H1 (cell line): Measurements from ENCODE around the gene CCDC83. TPM values are rescaled to one million over a fixed set of nuclear protein-coding genes. Genes with fewer than 3 reads are reported as not detected.

Source experiments
- CTCF ChIA-PET: fragments of 300-600 bp; sonication (Branson Sonifier 250); formaldehyde crosslinking; loops from one replicate; lab custom pipeline; 2021; ENCODE audit not compliant: partially characterized antibody; lab: Charles Lee
- POLR2A ChIA-PET: fragments of 300-600 bp; sonication (Branson Sonifier 250); formaldehyde crosslinking; loops from one replicate; lab custom pipeline; 2021; ENCODE audit warnings: inconsistent platforms; ENCODE audit not compliant: partially characterized antibody; lab: Charles Lee
- DNase-seq, 2 experiments: peaks; one replicate each; pipeline versions ENCODE4 v3.0.0 to v3.0.0-alpha.2; 2010 to 2022; ENCODE audit warnings: low spot score in 2 of 2, low read depth in 1 of 2, mixed read lengths in 1 of 2
- FAIRE-seq: peaks from 2 replicates; lab custom pipeline; 2011; peaks lifted over from hg19 to GRCh38; lab: Jason Lieb, UNC
- H2AFZ ChIP-seq: 2 replicates; pipeline ENCODE4 v1.8.1; 2012; ENCODE audit warnings: low read length, inconsistent platforms
- H2AK5ac ChIP-seq: 2 replicates; pipeline ENCODE4 v1.6.1; 2013; ENCODE audit warnings: low read depth, low read length
- H2BK120ac ChIP-seq: replicated peaks from 2 replicates; pipeline ENCODE3; 2013; ENCODE audit warnings: low read depth, low read length, inconsistent platforms
- H2BK12ac ChIP-seq: 2 replicates; pipeline ENCODE4 v1.6.1; 2013; ENCODE audit warnings: low read depth, low read length
- H2BK15ac ChIP-seq: 2 replicates; pipeline ENCODE4 v1.6.1; 2013; ENCODE audit warnings: low read length
- H2BK20ac ChIP-seq: 2 replicates; pipeline ENCODE4 v1.6.1; 2013; ENCODE audit warnings: low read length
- H2BK5ac ChIP-seq: 2 replicates; pipeline ENCODE4 v1.6.1; 2013; ENCODE audit warnings: low read depth, low read length
- H3K14ac ChIP-seq: 2 replicates; pipeline ENCODE4 v1.6.1; 2013; ENCODE audit warnings: inconsistent platforms; ENCODE audit not compliant: insufficient read length
- H3K18ac ChIP-seq: 2 replicates; pipeline ENCODE4 v1.6.1; 2013; ENCODE audit warnings: low read length; ENCODE audit errors: extremely low read depth
- H3K23ac ChIP-seq: 2 replicates; pipeline ENCODE4 v1.6.1; 2013; ENCODE audit warnings: inconsistent platforms; ENCODE audit not compliant: insufficient read length
- H3K23me2 ChIP-seq: 2 replicates; pipeline ENCODE4 v1.6.1; 2013; ENCODE audit warnings: low read depth, low read length
- H3K27ac ChIP-seq: 2 replicates; pipeline ENCODE4 v1.6.1; 2011; ENCODE audit warnings: low read depth, low read length, inconsistent platforms
- H3K27me3 ChIP-seq, 4 experiments: replicated peaks in 1 of 4; 1 replicate in 1 of 4; 2 replicates in 3 of 4; pipeline versions ENCODE4 v1.6.1 to v1.8.1; 2011 to 2013; ENCODE audit warnings: low read length in 3 of 4, mild to moderate bottlenecking in 3 of 4, inconsistent platforms in 2 of 4, mixed read lengths in 2 of 4, moderate library complexity in 1 of 4; ENCODE audit not compliant: control insufficient read depth in 3 of 4, insufficient read depth in 3 of 4; ENCODE audit errors: extremely low read depth in 1 of 4
- H3K36me3 ChIP-seq, 4 experiments: 2 replicates each; pipeline versions ENCODE4 v1.6.1 to v1.8.1; 2011 to 2013; ENCODE audit warnings: mild to moderate bottlenecking in 4 of 4, low read length in 3 of 4, moderate library complexity in 2 of 4, control low read depth in 1 of 4, inconsistent platforms in 1 of 4; ENCODE audit not compliant: insufficient read depth in 4 of 4, control insufficient read depth in 2 of 4
- H3K4ac ChIP-seq: replicated peaks from 2 replicates; pipeline ENCODE3; 2013; ENCODE audit warnings: low read length, low read depth, mixed read lengths, inconsistent platforms; ENCODE audit not compliant: insufficient read length
- H3K4me1 ChIP-seq, 4 experiments: replicated peaks in 1 of 4; 1 replicate in 1 of 4; 2 replicates in 3 of 4; pipeline versions ENCODE4 v1.6.1 to v1.8.1; 2011 to 2013; ENCODE audit warnings: low read length in 3 of 4, inconsistent platforms in 2 of 4, mixed read lengths in 1 of 4; ENCODE audit not compliant: insufficient read depth in 4 of 4, control insufficient read depth in 3 of 4
- H3K4me2 ChIP-seq, 2 experiments: 2 replicates each; pipeline versions ENCODE4 v1.6.1 to v1.8.1; 2011 to 2013; ENCODE audit warnings: low read depth in 2 of 2, low read length in 2 of 2, control low read depth in 1 of 2, inconsistent platforms in 1 of 2, mild to moderate bottlenecking in 1 of 2; ENCODE audit not compliant: insufficient read depth in 1 of 2
- H3K4me3 ChIP-seq, 4 experiments: fragments of 200-600, 300-600 bp in 1 of 4; sonication (generic), shearing (Covaris generic), sonication (Bioruptor Twin) in 1 of 4; 2 replicates each; pipeline versions ENCODE4 v1.5.1 to v1.8.1; 2011 to 2016; ENCODE audit warnings: low read length in 4 of 4, low read depth in 3 of 4, control low read depth in 2 of 4, inconsistent platforms in 2 of 4, mild to moderate bottlenecking in 2 of 4, mixed read lengths in 1 of 4, moderate library complexity in 1 of 4; ENCODE audit not compliant: insufficient read depth in 2 of 4; ENCODE audit errors: extremely low read depth in 1 of 4
- H3K56ac ChIP-seq: replicated peaks from 2 replicates; pipeline ENCODE3; 2013; ENCODE audit warnings: low read depth, mild to moderate bottlenecking, mixed read lengths, low read length, inconsistent platforms; ENCODE audit not compliant: insufficient read length
- H3K79me1 ChIP-seq: 2 replicates; pipeline ENCODE4 v1.6.1; 2013; ENCODE audit warnings: low read depth, low read length, control low read depth
- H3K79me2 ChIP-seq, 2 experiments: 2 replicates each; pipeline versions ENCODE4 v1.6.1 to v1.8.1; 2012 to 2013; ENCODE audit warnings: low read length in 2 of 2, mild to moderate bottlenecking in 2 of 2, inconsistent platforms in 1 of 2; ENCODE audit not compliant: insufficient read depth in 2 of 2, control insufficient read depth in 1 of 2
- H3K9ac ChIP-seq, 4 experiments: replicated peaks in 1 of 4; 1 replicate in 1 of 4; 2 replicates in 3 of 4; pipeline versions ENCODE4 v1.6.1 to v1.8.1; 2011 to 2013; ENCODE audit warnings: low read depth in 3 of 4, low read length in 3 of 4, control low read depth in 2 of 4, mild to moderate bottlenecking in 2 of 4, moderate library complexity in 2 of 4, inconsistent platforms in 1 of 4; ENCODE audit errors: extremely low read depth in 1 of 4
- H3K9me3 ChIP-seq, 2 experiments: 2 replicates each; pipeline versions ENCODE4 v1.6.1 to v1.8.1; 2012 to 2013; ENCODE audit warnings: mild to moderate bottlenecking in 2 of 2, moderate library complexity in 2 of 2, control low read depth in 1 of 2, inconsistent platforms in 1 of 2, low read depth in 1 of 2, low read length in 1 of 2, mixed read lengths in 1 of 2; ENCODE audit not compliant: insufficient read depth in 2 of 2
- H4K20me1 ChIP-seq, 2 experiments: replicated peaks in 1 of 2; 2 replicates each; pipeline versions ENCODE3 to v1.8.1; 2011 to 2013; ENCODE audit warnings: inconsistent platforms in 2 of 2, low read length in 2 of 2, mild to moderate bottlenecking in 1 of 2; ENCODE audit not compliant: insufficient read depth in 2 of 2, control insufficient read depth in 1 of 2
- H4K5ac ChIP-seq: 2 replicates; pipeline ENCODE4 v1.6.1; 2013; ENCODE audit warnings: low read length, low read depth, mixed read lengths, inconsistent platforms; ENCODE audit not compliant: insufficient read length
- H4K8ac ChIP-seq: 2 replicates; pipeline ENCODE4 v1.8.0; 2013; ENCODE audit warnings: mild to moderate bottlenecking, moderate library complexity, low read length, inconsistent platforms; ENCODE audit not compliant: insufficient read depth; ENCODE audit errors: extremely low read depth
- H4K91ac ChIP-seq: replicated peaks from 2 replicates; pipeline ENCODE3; 2013; ENCODE audit warnings: low read length, mixed read lengths, inconsistent platforms; ENCODE audit not compliant: insufficient read length
- BRCA1 ChIP-seq: IDR thresholded peaks from 2 replicates; pipeline ENCODE4 v1.6.1; 2012; ENCODE audit warnings: low read depth, low read length, improper control_type of control experiment
- CHD1 ChIP-seq: IDR thresholded peaks from 2 replicates; pipeline ENCODE4 v1.6.1; 2012; ENCODE audit warnings: low read depth, low read length, improper control_type of control experiment
- HDAC6 ChIP-seq: IDR thresholded peaks from one replicate; pipeline ENCODE4 v1.7.1; 2012; ENCODE audit warnings: low read depth, mild to moderate bottlenecking, inconsistent platforms, low read length, moderate library complexity
- KDM1A ChIP-seq: fragments of 200-600, 300-600 bp; sonication (generic); IDR thresholded peaks from 2 replicates; pipeline ENCODE4 v1.7.1; 2016; ENCODE audit warnings: mild to moderate bottlenecking, low read length, borderline replicate concordance
- MAX ChIP-seq: IDR thresholded peaks from 2 replicates; pipeline ENCODE4 v1.6.1; 2012; ENCODE audit warnings: inconsistent platforms
- NRF1 ChIP-seq: IDR thresholded peaks from 2 replicates; pipeline ENCODE4 v1.6.1; 2011; ENCODE audit warnings: mild to moderate bottlenecking, low read depth, low read length, improper control_type of control experiment
- RAD21 ChIP-seq, 2 experiments: IDR thresholded peaks in 1 of 2; conservative IDR thresholded peaks in 1 of 2; 2 replicates each; pipeline ENCODE4 v1.6.1; 2011; ENCODE audit warnings: low read depth in 2 of 2, low read length in 2 of 2, improper control_type of control experiment in 1 of 2, inconsistent platforms in 1 of 2, mild to moderate bottlenecking in 1 of 2, moderate library complexity in 1 of 2
- RFX5 ChIP-seq: IDR thresholded peaks from 2 replicates; pipeline ENCODE4 v1.6.1; 2011; ENCODE audit warnings: low read depth, low read length, improper control_type of control experiment, borderline replicate concordance
- RNF2 ChIP-seq: fragments of 200-900, 300-1000 bp; sonication (generic); IDR thresholded peaks from 2 replicates; pipeline ENCODE4 v1.7.1; 2016; ENCODE audit warnings: borderline replicate concordance, low read depth, mild to moderate bottlenecking, antibody characterized with exemption, low read length; ENCODE audit not compliant: poor library complexity, severe bottlenecking; ENCODE audit errors: missing control alignments
- RXRA ChIP-seq: IDR thresholded peaks from 2 replicates; pipeline ENCODE4 v1.6.1; 2011; ENCODE audit warnings: low read depth, mild to moderate bottlenecking, low read length, moderate library complexity; ENCODE audit not compliant: insufficient read depth
- SP1 ChIP-seq: IDR thresholded peaks from 2 replicates; pipeline ENCODE4 v1.6.1; 2011; ENCODE audit warnings: low read depth, low read length
- SP2 ChIP-seq: IDR thresholded peaks from 2 replicates; pipeline ENCODE4 v1.6.1; 2012; ENCODE audit warnings: mild to moderate bottlenecking, low read length, inconsistent platforms
- SP4 ChIP-seq: IDR thresholded peaks from 2 replicates; pipeline ENCODE4 v1.6.1; 2012; ENCODE audit warnings: low read length, inconsistent platforms
- TAF1 ChIP-seq: IDR thresholded peaks from 2 replicates; pipeline ENCODE4 v1.6.1; 2011; ENCODE audit warnings: mild to moderate bottlenecking, low read depth, low read length
- YY1 ChIP-seq: IDR thresholded peaks from 2 replicates; pipeline ENCODE4 v1.6.1; 2011; ENCODE audit warnings: low read depth, mild to moderate bottlenecking, low read length
- WGBS, 2 experiments: shearing (Covaris generic) in 1 of 2; methylation state at CpG; one replicate each; pipeline versions ENCODE4 v1.1.6 to v1.1.7; 2013 to 2015; ENCODE audit warnings: low lambda C conversion rate in 2 of 2, mixed read lengths in 2 of 2, inconsistent platforms in 1 of 2, low coverage in 1 of 2, missing lambda C conversion rate in 1 of 2; ENCODE audit not compliant: insufficient replicate concordance in 2 of 2, insufficient coverage in 1 of 2, insufficient read length in 1 of 2; ENCODE audit errors: extremely low coverage in 1 of 2, missing lambda C conversion rate in 1 of 2; 5-methylcytosine and 5-hydroxymethylcytosine counted together
- polyA plus RNA-seq, 7 experiments: library from polyadenylated mRNA; depleted of rRNA in 3 of 7; stranded (reverse) in 5 of 7; unstranded in 2 of 7; fragments of >200 nt in 5 of 7; fragments of 200-250 nt in 2 of 7; gene quantifications; 1 replicate in 5 of 7; 2 replicates in 1 of 7; 4 replicates in 1 of 7; pipeline versions ENCODE4 v1.2.1 to v1.2.3, GENCODE V29; 2011 to 2013; ENCODE audit warnings: missing spikeins in 2 of 7, mixed read lengths in 2 of 7
- total RNA-seq: library from RNA; stranded (reverse); fragmentation: NEBNext Ultra II Directional; extraction: Animal tissue kit (Norgen Biotek cat#: 25700); gene quantifications from 2 replicates; pipeline ENCODE4 v1.2.1, GENCODE V29; 2021

Gene CCDC83
- total and polyA plus RNA-seq, 2 of the 8 experiments (the other 6 are each of a cell fraction or from before 2014, with no cell fraction given) = not detected

- FAIRE-seq = no peak
- Histone ChIP-seq H4K8ac (no peak overlapping the region), H3K79me1 (no peaks in the 10 kb centered on the region), H3K4me3 (no peak overlapping the region), H4K20me1 (no peaks in the 10 kb centered on the region), H2BK5ac (no peak overlapping the region), H3K4ac (no peak overlapping the region), H3K27me3 (peaks cover 0 to 12% (median 8%) of the 10 kb centered on the region in 4 experiments; a peak in 6 of 7 replicates), H3K27ac (no peak overlapping the region), H3K79me2 (no peaks in the 10 kb centered on the region), H3K18ac (no peak overlapping the region), H3K23ac (no peak overlapping the region), H2BK20ac (no peak overlapping the region), H2BK120ac (no peak overlapping the region), H2AFZ (no peak overlapping the region), H3K36me3 (no peaks in the 10 kb centered on the region), H3K9me3 (no peaks in the 10 kb centered on the region), H3K56ac (no peak overlapping the region), H4K5ac (no peak overlapping the region), H3K4me2 (no peak overlapping the region), H3K14ac (no peak overlapping the region), H2BK12ac (no peak overlapping the region), H4K91ac (no peak overlapping the region), H3K9ac (no peak overlapping the region), H2AK5ac (no peak overlapping the region), H3K4me1 (peaks cover 2 to 3% (median 2%) of the 10 kb centered on the region in 4 experiments; a peak in 5 of 7 replicates), H3K23me2 (peaks cover 5% of the 10 kb centered on the region; the same call in 1 of the 2 replicates), H2BK15ac (no peak overlapping the region)
- ChIA-PET CTCF (interaction anchor here (0.6 to 1.8 kb wide), 2 partner anchors 49 to 466 kb away, joined by 4 read pairs; partner anchors contain the start of gene CCDC83), POLR2A (no interaction called here)
- 87% methylated on average over 1 of the region's 1 CpG; no CpG with 5 or more reads in 1 of the 2 experiments for WGBS, 2 experiments
- no peak for DNase-seq
- no peak for TF ChIP-seq BRCA1
- no peak for TF ChIP-seq RNF2
- no peak for TF ChIP-seq TAF1
- TF ChIP-seq YY1 = no peak
- no peak for TF ChIP-seq CHD1
- TF ChIP-seq KDM1A = no peak
- no peak for TF ChIP-seq RFX5
- TF ChIP-seq SP4 = no peak
- TF ChIP-seq RXRA = no peak
- TF ChIP-seq RAD21 (IDR thresholded peaks at IDR 0.05 in 1 of 2, conservative IDR thresholded peaks at IDR 0.05 in 1 of 2; ENCODE audit: low read depth in 2 of 2, low read length in 2 of 2) = no peak
- TF ChIP-seq NRF1 = no peak
- no peak for TF ChIP-seq HDAC6
- no peak for TF ChIP-seq SP1
- no peak for TF ChIP-seq SP2
- TF ChIP-seq MAX = no peak
Observed at GRCh38 chr11:85805387-85805786, 49.8 kb upstream of the CCDC83 start.
